Mesendoderm (in vitro differentiated cells): Measurements from ENCODE around the gene IL15RA. TPM values are rescaled to one million over a fixed set of nuclear protein-coding genes. Genes with fewer than 3 reads are reported as not detected.

Source experiments
- DNase-seq: peaks from one replicate; pipeline ENCODE4 v3.0.0; 2013
- H2AK5ac ChIP-seq: 2 replicates; pipeline ENCODE4 v1.6.1; 2013; ENCODE audit warnings: low read length, inconsistent platforms
- H2BK120ac ChIP-seq: 2 replicates; pipeline ENCODE4 v1.6.1; 2013; ENCODE audit warnings: low read depth, mild to moderate bottlenecking, low read length, moderate library complexity, mixed read lengths
- H2BK15ac ChIP-seq: replicated peaks from 2 replicates; pipeline ENCODE4 v1.6.1; 2013; ENCODE audit warnings: low read depth, mild to moderate bottlenecking, moderate library complexity
- H2BK5ac ChIP-seq: 2 replicates; pipeline ENCODE4 v1.6.1; 2013; ENCODE audit warnings: low read length, inconsistent platforms
- H3K18ac ChIP-seq: 2 replicates; pipeline ENCODE4 v1.6.1; 2013; ENCODE audit warnings: mild to moderate bottlenecking, low read length, mixed read lengths
- H3K23ac ChIP-seq: one replicate; pipeline ENCODE4 v1.6.1; 2013; ENCODE audit warnings: low read length
- H3K27ac ChIP-seq: 2 replicates; pipeline ENCODE4 v1.5.1; 2013; ENCODE audit warnings: low read depth, mild to moderate bottlenecking, inconsistent platforms, low read length, moderate library complexity
- H3K27me3 ChIP-seq: 2 replicates; pipeline ENCODE4 v1.6.1; 2013; ENCODE audit warnings: low read length, control low read depth, mild to moderate bottlenecking, inconsistent platforms; ENCODE audit not compliant: insufficient read depth, poor library complexity
- H3K36me3 ChIP-seq: 2 replicates; pipeline ENCODE4 v1.6.1; 2013; ENCODE audit warnings: low read length, inconsistent platforms; ENCODE audit not compliant: control insufficient read depth, insufficient read depth
- H3K4ac ChIP-seq: one replicate; pipeline ENCODE4 v1.6.1; 2013; ENCODE audit warnings: low read depth, mild to moderate bottlenecking, low read length, moderate library complexity
- H3K4me1 ChIP-seq: 2 replicates; pipeline ENCODE4 v1.6.1; 2013; ENCODE audit warnings: low read depth, low read length, inconsistent platforms; ENCODE audit not compliant: control insufficient read depth
- H3K4me2 ChIP-seq: 2 replicates; pipeline ENCODE4 v1.6.1; 2013; ENCODE audit warnings: low read length
- H3K4me3 ChIP-seq: 2 replicates; pipeline ENCODE4 v1.5.1; 2013; ENCODE audit warnings: mild to moderate bottlenecking, low read length
- H3K56ac ChIP-seq: one replicate; pipeline ENCODE4 v1.6.1; 2013; ENCODE audit warnings: low read length
- H3K79me1 ChIP-seq: 2 replicates; pipeline ENCODE4 v1.6.1; 2013; ENCODE audit warnings: low read length, inconsistent platforms
- H3K79me2 ChIP-seq: 2 replicates; pipeline ENCODE4 v1.6.1; 2013; ENCODE audit warnings: mild to moderate bottlenecking, low read length; ENCODE audit not compliant: control insufficient read depth, insufficient read depth
- H3K9ac ChIP-seq: 2 replicates; pipeline ENCODE4 v1.6.1; 2013; ENCODE audit warnings: low read length, inconsistent platforms
- H4K5ac ChIP-seq: one replicate; pipeline ENCODE4 v1.6.1; 2013; ENCODE audit warnings: low read length
- H4K8ac ChIP-seq: one replicate; pipeline ENCODE4 v1.6.1; 2013; ENCODE audit warnings: low read depth, mild to moderate bottlenecking, control low read depth, low read length, moderate library complexity
- WGBS: extraction: QIAGEN DNeasy Blood & Tissue Kit; methylation state at CpG from one replicate; pipeline ENCODE4 v1.1.7; 2013; ENCODE audit warnings: low lambda C conversion rate, missing lambda C conversion rate; ENCODE audit not compliant: insufficient coverage; ENCODE audit errors: extremely low coverage; 5-methylcytosine and 5-hydroxymethylcytosine counted together
- small RNA-seq: library from polyadenylated mRNA; stranded (forward); fragments of <200 nt; extraction: miRNeasy Mini kit (QIAGEN cat#:217004); gene quantifications from one replicate; pipeline ENCODE3, GENCODE V24; 2013; ENCODE audit not compliant: insufficient read depth

IL15RA gene

DNA sequence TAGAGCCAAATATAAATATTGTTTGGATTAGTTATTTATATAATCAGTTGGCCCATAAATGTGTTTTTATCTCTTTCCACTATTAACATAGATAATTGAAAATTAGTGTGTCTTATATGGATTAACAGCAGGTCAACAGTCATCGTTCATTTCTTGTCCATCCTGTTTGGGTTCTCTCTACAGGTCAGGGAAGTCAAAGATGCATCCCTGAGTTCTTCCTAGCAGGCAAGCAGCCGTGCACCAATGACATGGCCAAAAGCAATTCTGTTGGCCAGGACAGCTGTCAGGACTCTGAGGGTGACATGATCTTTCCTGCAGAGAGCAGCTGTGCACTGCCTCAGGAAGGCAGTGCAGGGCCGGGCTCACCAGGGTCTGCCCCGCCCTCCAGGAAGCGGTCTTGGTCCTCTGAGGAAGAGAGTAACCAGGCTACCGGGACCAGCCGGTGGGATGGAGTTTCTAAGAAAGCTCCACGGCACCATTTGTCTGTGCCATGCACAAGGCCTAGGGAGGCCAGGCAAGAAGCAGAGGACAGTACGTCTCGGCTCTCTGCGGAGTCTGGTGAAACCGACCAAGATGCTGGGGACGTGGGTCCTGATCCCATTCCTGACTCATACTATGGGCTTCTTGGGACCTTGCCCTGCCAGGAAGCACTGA is 71.4 kb downstream of the IL15RA start:
- H4K8ac ChIP-seq: no peak overlapping the region
- no peaks in the 10 kb centered on the region for H3K79me2 ChIP-seq
- H3K27ac ChIP-seq: no peak overlapping the region
- no CpG with 5 or more reads among the region's 13 CpGs for WGBS
- H3K56ac ChIP-seq: no peak overlapping the region
- no peak overlapping the region for H3K23ac ChIP-seq
- no peak overlapping the region for H3K4ac ChIP-seq
- H3K79me1 ChIP-seq: peaks cover 4% of the 10 kb centered on the region
- H2AK5ac ChIP-seq: no peak overlapping the region
- H3K4me2 ChIP-seq: no peak overlapping the region
- no peak overlapping the region for H4K5ac ChIP-seq
- no peaks in the 10 kb centered on the region for H3K4me1 ChIP-seq
- no peak overlapping the region for H3K4me3 ChIP-seq
- no peak for DNase-seq
- H2BK15ac ChIP-seq: no peak overlapping the region
- H3K36me3 ChIP-seq: peaks cover 9% of the 10 kb centered on the region
- no peak overlapping the region for H3K9ac ChIP-seq
- no peak overlapping the region for H2BK120ac ChIP-seq
- H3K18ac ChIP-seq: no peak overlapping the region
- H2BK5ac ChIP-seq: no peak overlapping the region
- no peaks in the 10 kb centered on the region for H3K27me3 ChIP-seq

DNA sequence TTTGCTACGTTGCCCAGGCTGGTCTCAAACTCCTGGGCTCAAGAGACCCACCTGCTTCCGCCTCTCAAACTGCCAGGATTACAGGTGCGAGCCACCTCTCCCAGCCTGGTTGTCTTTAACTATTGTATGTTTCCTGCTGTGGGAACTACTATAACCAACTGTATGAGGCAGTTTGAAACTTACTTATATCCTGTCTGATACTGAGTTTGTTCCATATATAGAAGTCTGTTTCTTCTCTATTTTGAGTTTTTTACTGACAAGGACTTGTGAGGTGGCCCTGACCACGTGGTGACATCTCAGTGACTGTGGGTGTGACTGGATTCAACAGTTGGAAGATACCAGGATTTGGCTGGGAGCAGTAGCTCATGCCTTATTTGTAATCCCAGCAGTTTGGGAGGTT is 73.1 kb downstream of the IL15RA start:
- no peak overlapping the region for H3K56ac ChIP-seq
- H2BK120ac ChIP-seq: no peak overlapping the region
- H2BK15ac ChIP-seq: no peak overlapping the region
- no peaks in the 10 kb centered on the region for H3K79me2 ChIP-seq
- no peak overlapping the region for H2BK5ac ChIP-seq
- H3K79me1 ChIP-seq: peaks cover 6% of the 10 kb centered on the region
- no peak overlapping the region for H3K4me3 ChIP-seq
- H4K5ac ChIP-seq: no peak overlapping the region
- peaks cover 4% of the 10 kb centered on the region for H3K36me3 ChIP-seq
- no peaks in the 10 kb centered on the region for H3K4me1 ChIP-seq
- no peak overlapping the region for H3K4ac ChIP-seq
- H3K4me2 ChIP-seq: no peak overlapping the region
- H3K27ac ChIP-seq: no peak overlapping the region
- WGBS: no CpG with 5 or more reads among the region's 4 CpGs
- no peak for DNase-seq
- H2AK5ac ChIP-seq: no peak overlapping the region
- H4K8ac ChIP-seq: no peak overlapping the region
- H3K23ac ChIP-seq: no peak overlapping the region
- no peaks in the 10 kb centered on the region for H3K27me3 ChIP-seq
- no peak overlapping the region for H3K9ac ChIP-seq
- H3K18ac ChIP-seq: no peak overlapping the region

DNA sequence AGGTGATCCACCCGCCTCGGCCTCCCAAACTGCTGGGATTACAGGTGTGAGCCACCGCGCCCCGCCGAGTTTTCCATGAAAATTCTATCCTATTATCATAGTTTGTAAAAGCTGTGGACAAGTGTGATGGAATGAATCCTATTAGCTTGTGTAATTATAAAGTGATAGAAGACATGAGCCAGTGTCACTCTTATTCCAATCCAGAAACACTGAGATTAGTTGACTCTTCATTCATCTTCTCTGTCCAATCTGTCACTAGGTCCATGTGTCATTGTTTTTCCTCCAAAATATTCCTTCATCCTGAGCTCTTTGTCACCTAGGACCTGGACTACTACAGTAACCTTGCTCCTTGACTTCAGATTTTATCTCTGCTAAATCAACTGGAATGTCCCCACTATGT is 73.8 kb downstream of the IL15RA start:
- Histone ChIP-seq H3K79me1 (peaks cover 10% of the 10 kb centered on the region), H3K27ac (no peak overlapping the region), H3K18ac (no peak overlapping the region), H2AK5ac (no peak overlapping the region), H3K4me1 (no peaks in the 10 kb centered on the region), H3K4me2 (no peak overlapping the region), H3K23ac (no peak overlapping the region), H3K56ac (no peak overlapping the region), H3K27me3 (no peaks in the 10 kb centered on the region), H2BK120ac (no peak overlapping the region), H2BK5ac (no peak overlapping the region), H3K4me3 (no peak overlapping the region), H3K4ac (no peak overlapping the region), H3K9ac (no peak overlapping the region), H3K36me3 (no peaks in the 10 kb centered on the region), H2BK15ac (no peak overlapping the region), H4K5ac (no peak overlapping the region), H4K8ac (no peak overlapping the region), H3K79me2 (no peaks in the 10 kb centered on the region)
- no peak for DNase-seq
- no CpG with 5 or more reads among the region's 6 CpGs for WGBS

DNA sequence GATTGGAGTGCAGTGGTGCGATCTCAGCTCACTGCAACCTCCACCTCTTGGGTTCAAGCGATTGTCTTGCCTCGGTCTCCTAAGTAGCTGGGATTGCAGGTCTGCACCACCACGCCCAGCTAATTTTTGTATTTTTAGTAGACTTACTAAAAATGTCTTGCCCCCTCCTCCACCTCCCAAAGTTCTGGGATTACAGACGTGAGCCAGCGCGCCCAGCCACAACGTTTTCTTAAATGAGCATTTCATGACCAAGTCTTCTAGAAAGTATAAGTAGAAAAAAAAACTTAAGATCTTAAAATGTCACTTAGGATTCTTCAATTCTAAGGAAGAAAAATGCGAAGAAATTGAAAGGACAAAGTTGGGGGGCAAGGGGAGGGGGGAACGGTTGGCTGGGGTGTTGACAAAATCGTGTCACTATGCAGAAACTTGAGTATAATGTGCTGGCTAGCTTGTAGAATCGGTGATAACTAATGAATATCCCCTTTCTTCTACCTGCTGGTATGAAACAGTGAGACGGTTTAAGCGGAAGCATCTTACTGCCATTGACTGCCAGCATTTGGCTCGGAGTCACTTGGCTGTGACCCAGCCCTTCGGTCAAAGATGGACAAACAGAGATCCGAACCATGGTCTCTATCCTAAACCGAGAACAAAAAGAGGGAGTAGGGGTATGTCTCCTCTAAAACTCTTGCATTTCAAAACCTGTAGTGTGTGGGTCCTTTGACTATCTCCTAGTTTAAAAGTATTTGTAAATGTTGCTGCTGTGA is 74.7 kb downstream of the IL15RA start:
- Histone ChIP-seq H3K4me3 (no peak overlapping the region), H3K27me3 (no peaks in the 10 kb centered on the region), H3K18ac (no peak overlapping the region), H2BK5ac (no peak overlapping the region), H2AK5ac (no peak overlapping the region), H3K23ac (no peak overlapping the region), H3K79me1 (peaks cover 13% of the 10 kb centered on the region), H2BK120ac (no peak overlapping the region), H3K36me3 (no peaks in the 10 kb centered on the region), H3K4me1 (no peaks in the 10 kb centered on the region), H3K4me2 (no peak overlapping the region), H2BK15ac (no peak overlapping the region), H4K5ac (no peak overlapping the region), H3K27ac (no peak overlapping the region), H3K79me2 (no peaks in the 10 kb centered on the region), H3K9ac (no peak overlapping the region), H3K4ac (no peak overlapping the region), H3K56ac (no peak overlapping the region), H4K8ac (no peak overlapping the region)
- no peak for DNase-seq
- no CpG with 5 or more reads among the region's 18 CpGs for WGBS

Small RNA genes lying within 50 kb of the gene (small RNA-seq; reads per million reads assigned to genes)
- gene RF00397: not detected
